GM18520 (cell line): ENCODE results near the gene TRMT112.
A peak's percentile ranks its signal among the peaks of the same experiment; 100 is the strongest.

Source experiments
- ATAC-seq: cut with Tn5 transposase; IDR thresholded peaks from one replicate; pipeline ENCODE4 v1.9.1; 2021; ENCODE audit not compliant: unreplicated experiment

The TRMT112 gene

DNA sequence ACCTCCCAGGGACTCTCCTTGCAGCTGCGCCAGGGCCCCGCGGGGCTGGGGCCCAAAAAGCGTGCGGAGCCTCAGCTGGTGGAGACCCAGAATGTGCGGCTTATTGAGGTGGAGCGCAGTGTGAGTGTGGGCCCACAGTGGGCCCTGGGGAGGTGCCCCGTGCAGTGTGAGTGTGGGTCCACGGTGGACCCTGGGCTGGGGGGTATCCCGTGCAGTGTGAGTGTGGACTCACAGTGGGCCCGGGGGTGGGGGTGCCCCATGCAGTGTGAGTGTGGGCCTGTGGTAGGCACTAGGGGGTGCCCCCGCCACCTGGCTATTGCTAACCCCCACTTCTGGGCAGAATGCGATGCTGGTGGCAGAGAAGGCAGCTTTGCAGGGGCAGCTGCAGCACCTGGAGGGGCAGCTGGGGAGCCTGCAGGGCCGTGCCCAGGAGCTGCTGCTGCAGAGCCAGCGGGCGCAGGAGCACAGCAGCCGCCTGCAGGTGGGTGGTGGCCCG lies 33.8 kb upstream of the TRMT112 start:
- ATAC-seq, result no peak

DNA sequence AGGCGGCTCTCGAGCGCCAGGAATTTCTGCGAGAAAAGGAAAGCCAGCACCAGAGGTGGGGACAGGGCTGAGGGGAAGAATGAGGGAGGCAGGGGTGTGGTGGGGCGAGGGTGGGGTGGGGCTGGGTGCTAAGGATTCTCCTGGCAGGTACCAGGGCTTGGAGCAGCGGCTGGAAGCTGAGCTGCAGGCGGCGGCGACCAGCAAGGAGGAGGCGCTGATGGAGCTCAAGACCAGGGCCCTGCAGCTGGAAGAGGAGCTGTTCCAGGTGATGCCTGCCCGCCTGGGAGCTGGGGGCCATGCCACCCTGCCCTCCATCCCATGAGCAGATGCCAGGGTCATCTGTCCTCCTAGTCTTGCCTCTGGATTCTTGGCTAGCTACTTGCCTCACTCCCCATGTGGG lies 32.0 kb upstream of the TRMT112 start:
- no peak for ATAC-seq

DNA sequence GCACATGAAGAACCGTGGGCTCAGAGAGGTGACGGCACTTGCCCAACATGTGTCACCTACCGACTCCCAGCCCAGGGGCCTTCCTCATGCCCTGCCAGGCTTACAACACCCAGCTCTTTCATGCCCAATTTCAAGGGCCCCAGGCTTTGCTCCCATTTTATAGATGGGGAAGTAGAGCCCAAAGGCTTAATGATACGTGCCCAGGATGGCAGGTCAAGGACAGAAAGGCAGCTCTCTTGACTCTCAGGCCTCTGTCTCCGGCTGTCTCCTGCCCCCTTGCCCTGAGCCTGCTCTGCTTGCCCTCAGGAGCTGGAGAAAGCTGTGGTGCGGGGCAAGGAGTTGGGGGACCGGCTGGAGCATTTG lies 31.6 kb upstream of the TRMT112 start:
- ATAC-seq, result no peak

DNA sequence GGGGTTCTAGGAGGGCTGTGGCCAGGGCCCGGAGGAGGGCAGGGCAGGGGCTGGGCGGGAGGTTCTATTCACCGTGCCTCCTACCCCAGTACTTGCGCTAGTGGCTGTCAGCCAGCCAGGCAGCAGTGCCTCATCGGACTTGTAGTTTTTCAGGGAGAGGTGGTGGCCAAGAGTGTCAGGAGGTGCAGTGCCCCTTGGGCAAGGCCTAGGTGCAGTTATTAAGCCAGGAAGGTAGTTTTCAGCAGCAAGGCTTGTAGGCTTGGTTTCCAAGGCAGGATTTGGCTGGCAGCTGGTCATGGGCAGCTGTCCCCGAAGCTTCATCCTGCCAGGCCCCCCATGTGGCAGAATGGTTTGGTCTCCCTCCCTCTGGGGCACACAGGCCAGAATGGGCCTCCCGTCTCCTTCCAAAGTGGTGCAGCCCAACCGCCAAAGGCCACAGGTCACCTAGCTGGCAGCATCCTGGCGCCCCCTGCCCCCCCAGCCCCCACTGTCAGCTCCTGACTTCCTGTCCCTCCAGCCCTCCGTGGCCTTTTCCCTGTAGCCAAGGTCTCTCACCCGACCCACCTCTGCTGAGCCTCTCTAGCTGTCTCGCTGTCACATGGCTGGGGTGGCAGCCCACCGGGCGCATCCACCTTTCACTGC lies 31.1 kb upstream of the TRMT112 start:
- no peak for ATAC-seq

DNA sequence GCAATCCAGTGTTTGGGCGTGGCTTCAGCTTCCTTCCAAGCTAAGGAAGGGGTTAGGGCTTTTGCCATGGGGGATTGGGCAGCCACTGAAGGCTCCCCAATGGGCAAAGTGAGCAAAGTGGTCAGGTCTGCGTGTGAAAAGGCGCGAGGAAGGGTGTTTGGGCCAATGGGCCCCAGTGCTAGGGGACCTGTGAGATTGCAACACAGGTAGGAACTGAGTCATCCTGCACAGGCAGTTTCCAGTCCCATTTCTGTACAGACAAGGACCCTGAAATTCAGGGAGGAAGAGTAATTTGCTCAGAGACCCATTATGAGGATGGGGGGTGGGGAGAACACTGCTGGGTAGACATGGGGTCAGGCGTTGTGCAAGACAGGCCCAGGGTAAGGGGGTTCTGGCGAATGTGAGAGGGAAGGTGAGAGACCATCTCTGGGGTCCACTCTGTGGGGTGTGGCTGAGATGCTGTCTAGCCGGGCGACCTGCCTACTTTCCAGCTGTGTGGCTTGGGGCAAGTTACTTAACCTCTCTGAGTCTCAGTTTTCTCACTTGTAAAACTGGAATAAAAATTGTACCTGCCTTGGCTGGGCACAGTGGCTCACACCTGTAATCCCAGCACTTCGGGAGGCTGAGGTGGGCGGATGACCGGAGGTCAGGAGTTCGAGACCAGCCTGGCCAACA lies 30.0 kb upstream of the TRMT112 start:
- no peak for ATAC-seq

DNA sequence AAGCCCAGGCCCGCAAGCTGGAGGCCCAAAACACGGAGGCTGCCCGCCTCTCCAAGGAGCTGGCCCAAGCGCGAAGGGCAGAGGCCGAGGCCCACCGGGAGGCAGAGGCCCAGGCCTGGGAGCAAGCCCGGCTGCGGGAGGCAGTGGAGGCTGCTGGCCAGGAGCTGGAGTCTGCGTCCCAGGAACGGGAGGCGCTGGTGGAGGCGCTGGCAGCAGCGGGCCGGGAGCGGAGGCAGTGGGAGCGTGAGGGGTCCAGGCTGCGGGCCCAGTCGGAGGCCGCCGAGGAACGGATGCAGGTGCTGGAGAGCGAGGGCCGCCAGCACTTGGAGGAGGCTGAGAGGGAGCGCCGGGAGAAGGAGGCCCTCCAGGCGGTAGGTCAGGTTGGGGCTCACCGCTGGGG lies 27.4 kb upstream of the TRMT112 start:
- ATAC-seq, result no peak

DNA sequence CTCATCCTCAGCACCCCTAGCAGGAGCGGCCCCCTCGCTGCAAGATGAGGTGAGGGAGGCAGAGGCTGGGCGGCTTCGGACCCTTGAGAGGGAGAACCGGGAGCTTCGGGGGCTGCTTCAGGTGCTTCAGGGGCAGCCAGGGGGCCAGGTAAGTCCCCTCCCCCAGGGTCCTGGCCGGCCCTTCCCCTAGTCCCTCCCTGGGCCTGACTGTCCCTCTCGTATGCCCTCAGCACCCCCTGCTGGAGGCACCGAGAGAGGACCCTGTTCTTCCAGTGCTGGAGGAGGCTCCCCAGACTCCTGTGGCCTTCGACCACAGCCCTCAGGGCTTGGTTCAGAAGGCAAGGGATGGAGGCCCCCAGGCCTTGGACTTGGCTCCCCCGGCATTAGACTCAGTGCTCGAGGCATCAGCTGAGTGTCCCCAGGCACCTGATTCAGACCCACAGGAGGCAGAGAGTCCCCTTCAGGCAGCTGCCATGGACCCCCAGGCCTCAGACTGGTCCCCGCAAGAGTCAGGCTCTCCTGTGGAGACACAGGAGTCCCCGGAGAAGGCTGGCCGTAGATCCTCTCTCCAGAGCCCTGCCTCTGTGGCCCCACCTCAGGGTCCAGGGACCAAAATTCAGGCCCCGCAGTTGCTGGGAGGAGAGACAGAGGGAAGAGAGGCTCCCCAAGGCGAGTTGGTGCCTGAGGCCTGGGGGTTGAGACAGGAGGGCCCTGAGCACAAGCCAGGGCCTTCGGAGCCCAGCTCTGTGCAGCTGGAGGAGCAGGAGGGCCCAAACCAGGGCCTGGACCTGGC lies 26.6 kb upstream of the TRMT112 start:
- no peak for ATAC-seq

DNA sequence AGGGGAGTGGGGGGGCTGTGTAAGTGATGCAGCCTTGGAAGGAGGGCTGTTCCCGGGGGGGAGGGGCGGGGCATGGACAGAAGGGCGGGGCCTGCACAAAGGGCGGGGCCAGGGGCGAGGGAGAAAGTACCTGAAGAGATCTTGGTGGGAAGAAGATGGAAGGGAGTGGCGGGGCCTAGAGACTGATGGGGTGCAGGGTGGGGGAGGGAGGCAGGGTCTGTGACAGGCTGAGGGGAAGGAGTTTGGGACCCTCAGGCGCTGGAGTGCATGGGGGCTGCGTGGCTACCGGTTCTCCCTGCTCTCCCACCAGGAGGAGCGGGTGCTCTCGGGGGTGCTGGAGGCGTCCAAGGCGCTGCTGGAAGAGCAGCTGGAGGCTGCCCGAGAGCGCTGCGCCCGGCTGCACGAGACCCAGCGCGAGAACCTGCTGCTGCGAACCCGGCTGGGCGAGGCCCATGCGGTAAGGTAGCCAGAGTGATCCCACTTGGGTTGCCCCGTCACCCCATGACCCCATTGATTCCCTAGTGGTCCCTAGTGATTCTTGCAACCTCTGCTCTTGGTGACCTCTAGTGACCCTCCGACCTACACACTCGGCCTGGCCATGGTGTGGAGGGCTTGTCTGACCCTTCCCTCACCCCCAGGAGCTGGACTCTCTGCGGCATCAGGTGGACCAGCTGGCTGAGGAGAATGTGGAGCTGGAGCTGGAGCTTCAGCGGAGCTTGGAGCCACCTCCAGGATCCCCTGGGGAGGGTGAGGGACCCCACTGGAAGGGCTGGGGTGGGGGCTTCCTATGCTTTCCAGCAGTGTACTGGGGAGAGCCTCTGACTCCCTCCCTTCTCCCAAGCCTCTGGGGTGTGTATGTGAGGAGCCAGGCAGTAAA lies 25.7 kb upstream of the TRMT112 start:
- no peak for ATAC-seq

DNA sequence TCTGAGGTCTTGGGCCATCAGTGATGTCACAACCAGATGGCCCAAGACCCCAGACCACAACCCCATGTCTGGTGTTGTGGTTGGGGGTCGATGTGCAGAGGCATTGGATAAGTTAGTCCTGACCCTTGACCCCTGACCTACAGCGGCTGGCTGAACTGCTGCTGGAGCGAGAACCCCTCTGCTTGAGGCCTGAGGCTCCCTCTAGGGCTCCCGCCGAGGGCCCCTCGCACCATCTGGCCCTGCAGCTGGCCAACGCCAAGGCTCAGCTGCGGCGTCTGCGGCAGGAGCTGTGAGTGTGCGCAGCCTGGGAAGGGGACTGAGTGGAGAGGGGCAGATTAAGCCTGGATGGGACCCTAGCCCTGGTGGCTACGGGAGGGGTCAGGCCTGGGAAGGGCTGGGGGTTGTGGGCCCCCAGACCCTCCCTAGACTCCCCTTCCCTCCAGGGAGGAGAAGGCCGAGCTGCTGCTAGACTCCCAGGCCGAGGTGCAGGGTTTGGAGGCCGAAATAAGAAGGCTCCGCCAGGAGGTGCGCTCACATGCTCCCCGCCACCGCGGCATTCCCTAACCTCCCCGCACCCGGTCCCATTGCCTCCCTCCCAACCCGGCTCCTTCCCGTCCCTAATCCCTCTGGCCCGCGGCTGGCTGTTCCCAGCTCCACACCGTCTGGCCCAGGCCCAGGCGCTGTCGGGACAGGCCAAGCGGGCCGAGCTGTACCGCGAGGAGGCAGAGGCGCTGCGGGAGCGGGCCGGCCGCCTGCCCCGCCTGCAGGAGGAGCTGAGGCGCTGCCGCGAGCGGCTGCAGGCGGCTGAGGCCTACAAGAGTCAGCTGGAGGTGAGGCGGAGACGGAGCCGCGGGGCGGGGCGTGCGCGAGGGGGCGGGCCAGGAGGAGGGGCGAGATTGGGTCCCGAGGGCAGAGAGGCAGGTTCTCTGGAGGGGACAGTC lies 24.8 kb upstream of the TRMT112 start:
- ATAC-seq, result no peak

DNA sequence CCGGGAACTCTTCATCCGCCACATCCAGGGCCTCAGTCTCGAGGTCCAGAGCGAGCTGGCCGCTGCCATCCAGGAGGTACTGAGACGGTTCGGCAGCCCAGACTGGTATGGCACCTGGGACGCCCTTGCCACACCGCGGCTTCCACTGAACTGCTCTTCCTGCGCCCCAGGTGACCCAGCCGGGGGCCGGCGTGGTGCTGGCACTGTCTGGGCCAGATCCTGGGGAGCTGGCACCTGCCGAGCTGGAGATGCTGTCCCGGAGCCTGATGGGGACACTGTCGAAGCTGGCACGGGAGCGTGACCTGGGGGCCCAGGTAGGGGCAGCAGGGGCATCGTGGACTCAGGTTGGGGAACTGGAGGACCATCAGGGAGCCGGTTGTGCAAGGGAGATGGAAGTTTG lies 24.1 kb upstream of the TRMT112 start:
- ATAC-seq, result no peak

DNA sequence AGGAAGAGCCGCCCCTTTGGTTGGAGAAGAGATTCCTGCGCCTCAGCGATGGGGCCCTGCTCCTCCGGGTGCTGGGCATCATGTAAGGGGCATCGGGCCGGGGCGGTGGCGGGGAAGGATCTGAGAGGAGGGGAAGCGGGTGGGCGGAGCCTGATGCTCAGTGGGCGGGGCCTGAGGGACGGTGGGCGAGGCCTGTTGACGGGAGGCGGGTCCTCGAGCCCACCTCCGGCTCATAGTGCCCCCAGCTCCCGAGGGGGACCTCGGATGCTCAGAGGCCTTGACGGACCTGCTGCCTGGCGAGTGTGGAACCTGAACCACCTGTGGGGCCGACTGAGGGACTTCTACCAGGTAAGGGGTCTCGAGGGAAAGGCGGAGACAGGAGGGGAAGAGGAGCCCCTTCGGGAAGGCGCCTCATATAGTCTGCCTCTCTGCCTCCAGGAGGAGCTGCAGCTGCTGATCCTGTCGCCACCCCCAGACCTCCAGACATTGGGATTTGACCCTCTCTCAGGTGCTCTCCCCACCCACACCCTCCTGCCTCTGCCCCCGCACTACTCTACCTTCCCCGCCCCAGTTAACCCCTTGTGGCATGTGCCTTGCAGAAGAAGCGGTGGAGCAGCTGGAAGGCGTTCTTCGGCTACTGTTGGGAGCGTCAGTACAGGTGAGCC lies 23.4 kb upstream of the TRMT112 start:
- no peak for ATAC-seq

DNA sequence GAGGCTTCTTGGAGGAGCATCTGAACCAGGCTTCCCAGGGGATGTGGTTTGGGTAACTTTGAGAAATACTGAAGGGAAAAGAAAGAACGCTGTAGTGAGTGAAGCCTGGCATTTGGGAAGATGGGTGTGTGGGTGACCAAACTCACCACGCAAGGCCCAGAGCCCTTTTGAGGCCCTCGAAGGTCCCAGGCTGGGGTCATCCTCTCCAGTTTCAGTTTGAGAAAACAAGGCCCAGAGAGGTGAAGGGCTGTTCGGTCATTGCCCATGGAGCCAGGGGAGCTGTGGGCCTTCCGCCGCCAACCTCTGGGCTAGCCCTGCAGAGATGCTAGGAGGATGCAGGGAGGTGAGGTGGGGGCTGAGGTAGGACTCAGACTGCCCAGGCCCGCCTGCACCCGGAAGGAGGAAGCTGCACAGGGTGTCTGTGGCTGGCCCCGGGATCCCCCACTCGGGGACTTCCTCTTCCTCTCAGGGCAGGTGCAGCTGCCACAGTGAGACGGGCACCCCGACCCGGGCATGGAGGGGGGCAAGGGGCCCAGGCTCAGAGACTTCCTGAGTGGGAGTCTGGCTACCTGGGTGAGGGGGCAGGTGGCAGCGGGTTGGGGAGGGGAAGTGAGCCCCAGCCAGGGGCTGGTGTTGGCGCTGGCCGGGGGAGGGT lies 22.5 kb upstream of the TRMT112 start, which contains the start of gene CCDC88B:
Gene CCDC88B (plus strand): TSS at position 451 of the 655 bp plus-strand sequence. CDS start 63 bp downstream, at position 514.
- ATAC-seq, result peak; percentile 56

DNA sequence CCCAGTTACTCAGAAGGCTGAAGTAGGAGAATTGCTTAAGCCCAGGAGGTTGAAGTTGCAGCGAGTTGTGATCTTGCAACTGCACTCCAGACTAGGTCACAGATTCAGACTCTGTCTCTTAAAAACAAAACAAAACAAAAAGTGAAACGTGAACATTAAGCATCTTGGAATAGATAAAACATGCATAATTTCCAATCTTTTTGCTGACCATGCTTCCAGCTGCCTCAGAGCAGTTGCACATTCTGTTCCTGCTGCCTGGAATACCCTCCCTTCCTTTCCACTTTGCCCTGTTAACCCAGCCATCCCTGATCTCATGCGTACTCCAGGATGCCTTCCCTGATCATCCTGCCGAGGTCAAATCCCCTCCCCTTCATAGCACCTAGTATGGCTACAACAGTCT lies 21.9 kb upstream of the TRMT112 start:
- ATAC-seq, result no peak

DNA sequence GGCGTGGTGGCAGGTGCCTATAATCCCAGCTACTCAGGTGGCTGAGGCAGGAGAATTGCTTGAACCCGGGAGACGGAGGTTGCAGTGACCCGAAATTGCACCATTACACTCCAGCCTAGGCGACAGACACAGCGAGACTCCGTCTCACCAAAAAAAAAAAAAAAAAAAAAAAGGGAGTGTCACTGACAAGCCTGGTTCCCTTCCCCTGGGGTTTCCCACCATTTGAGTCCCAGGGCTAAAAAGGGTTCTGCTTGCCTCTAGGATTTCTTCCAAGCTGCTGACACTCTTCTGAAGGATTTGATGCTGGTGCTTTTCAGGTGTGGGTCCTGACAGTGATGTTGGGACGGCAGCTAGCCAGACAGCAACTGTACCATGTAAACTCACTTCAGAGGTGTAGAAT lies 21.4 kb upstream of the TRMT112 start:
- no peak for ATAC-seq

DNA sequence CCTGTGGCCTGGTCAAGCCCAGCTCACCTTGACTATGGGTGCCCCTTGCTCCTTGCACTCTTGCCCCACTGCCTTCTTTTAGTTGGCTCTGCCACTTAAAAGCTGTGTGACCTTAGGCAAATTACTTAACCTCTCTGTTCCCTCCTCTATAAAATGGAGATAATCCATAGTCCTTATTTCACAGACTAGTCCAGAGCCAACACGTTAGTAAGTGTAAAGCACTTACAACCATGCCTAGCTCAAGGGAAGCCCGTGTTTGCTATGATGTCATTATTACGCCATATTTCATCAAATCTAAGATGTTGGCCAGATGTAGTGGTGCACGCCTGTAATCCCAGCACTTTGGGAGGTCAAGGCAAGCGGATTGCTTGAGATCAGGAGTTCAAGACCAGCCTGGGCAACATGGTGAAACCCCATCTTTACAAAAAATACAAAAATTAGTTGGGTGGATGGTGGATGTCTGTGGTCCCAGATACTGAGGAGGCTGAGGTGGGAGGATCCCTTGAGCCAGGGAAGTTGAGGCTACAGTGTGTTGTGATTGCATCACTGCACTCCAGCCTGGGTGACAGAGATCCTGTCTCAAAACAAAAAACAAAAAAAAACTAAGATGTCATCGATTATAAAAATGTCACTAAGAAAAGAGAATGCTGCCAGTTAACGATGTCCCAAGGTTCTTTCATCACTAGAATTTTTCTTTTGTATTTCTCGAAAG lies 20.3 kb upstream of the TRMT112 start:
- ATAC-seq, result no peak

DNA sequence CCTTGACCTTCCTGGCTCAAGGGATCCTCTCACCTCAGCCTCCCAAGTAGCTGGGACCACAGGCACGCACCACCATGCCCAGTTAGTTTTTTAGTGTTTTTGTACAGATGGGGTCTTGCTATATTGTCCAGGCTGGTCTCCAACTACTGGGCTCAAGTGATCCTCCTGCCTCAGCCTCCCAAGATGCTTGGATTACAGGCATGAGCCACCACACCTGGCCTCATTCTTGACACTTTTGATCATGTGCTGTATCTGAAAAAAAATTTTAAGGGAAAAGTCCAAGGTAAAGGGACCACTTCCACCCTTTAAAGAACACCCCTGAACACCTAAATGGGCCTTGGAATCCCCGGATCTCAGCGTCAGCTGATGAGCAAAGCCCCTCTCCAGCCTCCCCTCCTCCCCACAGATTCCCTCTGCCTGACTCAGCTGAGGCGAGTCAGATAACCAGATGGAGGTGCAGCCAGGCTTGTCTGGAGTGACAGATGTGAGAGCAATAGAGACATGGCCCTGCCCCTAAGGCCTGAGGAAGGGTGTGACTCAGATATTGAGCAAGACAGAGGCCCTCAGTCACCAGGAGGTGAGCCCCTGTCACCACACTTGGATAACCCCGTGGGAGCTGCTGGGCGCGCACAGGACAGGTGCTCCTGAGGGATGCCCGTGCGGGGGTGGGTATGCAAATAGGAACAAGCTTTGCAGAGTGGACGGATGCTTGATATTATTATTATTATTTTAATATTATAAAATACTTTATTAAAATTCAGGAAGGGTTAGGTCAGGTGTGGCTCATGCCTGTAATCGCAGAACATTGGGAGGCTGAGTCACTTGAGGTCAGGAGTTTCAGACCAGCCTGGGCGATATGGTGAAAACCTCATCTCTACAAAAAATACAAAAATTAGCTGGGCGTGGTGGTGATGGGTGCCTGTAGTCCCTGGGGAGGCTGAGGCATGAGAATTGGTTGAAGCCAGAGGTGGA lies 17.7 kb upstream of the TRMT112 start:
- peak; percentile 62 for ATAC-seq

DNA sequence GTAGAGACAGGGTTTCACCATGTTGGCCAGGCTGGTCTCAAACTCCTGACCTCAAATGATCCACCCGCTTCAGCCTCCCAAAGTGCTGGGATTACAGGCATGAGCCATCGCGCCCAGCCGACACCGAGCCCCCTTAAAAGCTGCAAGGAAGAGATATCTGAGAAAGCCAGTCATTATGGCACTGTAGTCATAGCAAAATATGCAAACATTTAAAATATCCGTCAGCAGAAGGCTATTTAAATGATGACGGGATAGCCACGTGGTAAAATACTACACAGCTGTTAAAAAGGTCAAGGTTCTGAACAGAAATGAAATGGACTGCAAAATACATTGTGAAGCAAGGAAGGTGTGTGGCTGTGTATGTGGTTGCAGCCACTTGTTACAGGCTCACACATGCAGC lies 16.2 kb upstream of the TRMT112 start:
- no peak for ATAC-seq
